ENCODE measurements around the gene CNOT2.

The CNOT2 gene

DNA sequence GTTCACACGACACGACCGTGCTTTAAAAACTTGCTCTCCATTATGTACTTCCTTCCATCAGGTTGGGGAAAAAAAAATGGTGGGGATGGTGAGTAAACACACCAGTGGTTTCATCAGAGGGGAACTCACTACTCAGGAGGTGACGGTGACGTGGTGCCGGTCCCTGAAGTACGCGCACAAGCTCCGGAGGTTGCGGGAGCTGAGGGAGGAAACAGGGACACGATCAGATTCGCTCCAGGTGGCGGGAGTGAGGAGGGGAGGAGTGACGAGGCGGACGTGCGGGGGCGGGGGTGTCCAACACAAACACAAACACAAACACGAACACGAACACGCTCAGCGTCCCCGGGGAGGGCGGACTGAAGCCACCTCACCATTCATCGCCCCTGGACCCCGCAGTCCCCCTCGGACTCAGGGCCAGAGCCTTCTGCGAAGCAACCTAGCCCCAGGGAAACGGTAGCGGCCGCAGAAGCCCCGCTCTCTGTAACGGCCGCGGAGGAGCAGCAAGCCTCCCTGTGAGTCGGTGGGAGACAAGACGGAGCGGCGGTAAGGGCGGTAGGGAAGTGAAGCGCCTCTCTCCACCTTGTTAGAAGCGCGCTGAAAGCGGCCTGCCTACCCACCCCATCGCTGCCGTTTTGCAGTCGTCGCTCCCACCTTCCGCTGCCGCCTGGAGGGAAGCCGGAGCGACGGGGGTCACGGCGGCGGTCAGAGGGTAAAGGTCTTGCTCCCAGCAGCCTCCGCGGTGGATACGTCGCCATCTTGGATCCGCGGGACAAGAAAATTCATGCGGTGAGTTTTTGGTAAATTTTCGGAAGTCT, at the start of gene CNOT2:
Gene CNOT2 (plus strand): TSS at position 739 of the 815 bp plus-strand sequence. CDS start 34,794 bp downstream, outside the sequence.
- peaks cover 4% of the 10 kb centered on the region; the same call in 1 of the 2 replicates for H3K36me3 ChIP-seq (ENCODE audit: insufficient read depth, low read length)
- H3K4me1 ChIP-seq (ENCODE audit: insufficient read depth, low read length): peaks cover 16% of the 10 kb centered on the region; the same call in 1 of the 2 replicates
- peak within 1 kb of the TSS; percentile 98 for H3K9ac ChIP-seq (ENCODE audit: low read depth, low read length)
- no peaks in the 10 kb centered on the region for H3K9me3 ChIP-seq (ENCODE audit: control insufficient read depth, insufficient read depth, low read length)

DNA sequence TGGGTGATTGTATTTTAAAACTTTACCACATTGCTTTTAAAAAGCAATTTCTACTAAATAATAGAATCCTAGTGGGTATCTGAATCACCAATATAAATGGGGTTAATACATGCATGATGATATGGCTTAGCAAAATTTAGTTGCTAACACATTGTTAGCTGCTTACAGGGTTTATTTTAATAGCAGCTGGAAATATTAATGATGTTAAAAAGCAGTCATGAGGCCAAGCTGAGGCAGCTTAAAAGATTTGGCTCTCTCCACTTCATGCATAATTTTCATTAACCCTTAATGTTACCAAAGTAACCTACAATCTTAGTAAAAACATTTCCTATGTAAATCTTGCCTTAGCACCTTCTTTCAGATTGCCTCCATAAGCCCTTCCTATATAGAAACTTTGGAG, 49.2 kb upstream of the CNOT2 start:
- no peaks in the 10 kb centered on the region for H3K4me1 ChIP-seq (ENCODE audit: insufficient read depth, low read length)
- H3K9me3 ChIP-seq (ENCODE audit: control insufficient read depth, insufficient read depth, low read length): no peaks in the 10 kb centered on the region
- H3K36me3 ChIP-seq (ENCODE audit: insufficient read depth, low read length): no peaks in the 10 kb centered on the region
- no peak overlapping the region for H3K9ac ChIP-seq (ENCODE audit: low read depth, low read length)

DNA sequence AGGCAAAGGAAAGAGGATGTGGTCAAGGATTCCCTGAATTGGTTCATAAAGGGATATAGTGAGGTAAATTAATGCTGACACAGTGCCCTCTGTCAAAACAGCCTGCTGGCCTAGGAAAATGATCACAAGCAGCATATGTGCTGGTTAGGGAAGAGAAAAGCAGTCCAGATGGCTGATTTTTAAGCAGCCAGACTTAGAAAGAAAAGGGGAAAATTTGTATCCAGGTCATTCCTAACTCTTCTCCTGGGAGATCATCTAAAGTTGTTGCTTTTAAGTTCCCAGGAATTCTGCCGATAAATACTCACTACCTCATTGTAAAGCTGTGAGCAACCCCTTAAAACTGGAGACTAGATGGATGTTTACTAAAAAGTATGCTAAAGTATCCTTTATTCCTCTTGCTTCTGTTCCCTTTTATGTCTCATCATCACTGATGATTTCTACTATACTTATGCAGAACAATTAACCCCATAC, 46.4 kb upstream of the CNOT2 start:
- Histone ChIP-seq H3K4me1 (ENCODE audit: insufficient read depth, low read length) (no peaks in the 10 kb centered on the region), H3K9me3 (ENCODE audit: control insufficient read depth, insufficient read depth, low read length) (no peaks in the 10 kb centered on the region), H3K9ac (ENCODE audit: low read depth, low read length) (no peak overlapping the region), H3K36me3 (ENCODE audit: insufficient read depth, low read length) (no peaks in the 10 kb centered on the region)

- Histone ChIP-seq H3K4me1 (ENCODE audit: insufficient read depth, low read length) (no peaks in the 10 kb centered on the region), H3K9ac (ENCODE audit: low read depth, low read length) (no peak overlapping the region), H3K36me3 (ENCODE audit: insufficient read depth, low read length) (no peaks in the 10 kb centered on the region), H3K9me3 (ENCODE audit: control insufficient read depth, insufficient read depth, low read length) (no peaks in the 10 kb centered on the region)
Observed at GRCh38 chr12:70197345-70197744, 45.9 kb upstream of the CNOT2 start.

DNA sequence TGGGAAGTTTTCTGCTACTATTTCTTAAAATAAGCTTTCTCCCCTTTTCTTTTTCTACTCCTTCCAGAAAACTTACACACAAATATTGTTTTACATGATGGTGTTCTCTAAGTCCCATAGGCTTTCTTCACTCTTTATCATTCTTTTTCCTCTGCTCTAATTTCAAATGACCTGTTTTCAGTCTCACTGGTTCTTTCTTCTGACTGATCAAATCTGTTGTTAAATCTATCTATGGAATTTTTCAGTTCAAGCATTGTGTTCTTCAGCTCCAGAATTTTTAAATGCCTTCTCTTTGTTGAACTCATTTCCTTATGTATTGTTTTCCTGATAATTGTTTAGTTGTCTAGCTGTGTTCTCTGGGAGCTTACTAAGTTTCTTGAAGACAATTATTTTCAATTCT, 29.5 kb upstream of the CNOT2 start:
- Histone ChIP-seq H3K36me3 (ENCODE audit: insufficient read depth, low read length) (no peaks in the 10 kb centered on the region), H3K9ac (ENCODE audit: low read depth, low read length) (no peak overlapping the region), H3K9me3 (ENCODE audit: control insufficient read depth, insufficient read depth, low read length) (peaks cover 3% of the 10 kb centered on the region), H3K4me1 (ENCODE audit: insufficient read depth, low read length) (no peaks in the 10 kb centered on the region)

- H3K9me3 ChIP-seq (ENCODE audit: control insufficient read depth, insufficient read depth, low read length): peaks cover 3% of the 10 kb centered on the region
- H3K9ac ChIP-seq (ENCODE audit: low read depth, low read length): no peak overlapping the region
- H3K36me3 ChIP-seq (ENCODE audit: insufficient read depth, low read length): no peaks in the 10 kb centered on the region
- H3K4me1 ChIP-seq (ENCODE audit: insufficient read depth, low read length): no peaks in the 10 kb centered on the region
Observed at GRCh38 chr12:70214972-70215617, 28.1 kb upstream of the CNOT2 start.

GRCh38 chr12:70217416-70217815, 25.8 kb upstream of the CNOT2 start:
- H3K9ac ChIP-seq (ENCODE audit: low read depth, low read length): no peak overlapping the region
- no peaks in the 10 kb centered on the region for H3K36me3 ChIP-seq (ENCODE audit: insufficient read depth, low read length)
- H3K4me1 ChIP-seq (ENCODE audit: insufficient read depth, low read length): no peaks in the 10 kb centered on the region
- peaks cover 3% of the 10 kb centered on the region for H3K9me3 ChIP-seq (ENCODE audit: control insufficient read depth, insufficient read depth, low read length)

GRCh38 chr12:70221626-70222025, 21.6 kb upstream of the CNOT2 start:
- Histone ChIP-seq H3K4me1 (ENCODE audit: insufficient read depth, low read length) (no peaks in the 10 kb centered on the region), H3K9ac (ENCODE audit: low read depth, low read length) (no peak overlapping the region), H3K9me3 (ENCODE audit: control insufficient read depth, insufficient read depth, low read length) (no peaks in the 10 kb centered on the region), H3K36me3 (ENCODE audit: insufficient read depth, low read length) (no peaks in the 10 kb centered on the region)

DNA sequence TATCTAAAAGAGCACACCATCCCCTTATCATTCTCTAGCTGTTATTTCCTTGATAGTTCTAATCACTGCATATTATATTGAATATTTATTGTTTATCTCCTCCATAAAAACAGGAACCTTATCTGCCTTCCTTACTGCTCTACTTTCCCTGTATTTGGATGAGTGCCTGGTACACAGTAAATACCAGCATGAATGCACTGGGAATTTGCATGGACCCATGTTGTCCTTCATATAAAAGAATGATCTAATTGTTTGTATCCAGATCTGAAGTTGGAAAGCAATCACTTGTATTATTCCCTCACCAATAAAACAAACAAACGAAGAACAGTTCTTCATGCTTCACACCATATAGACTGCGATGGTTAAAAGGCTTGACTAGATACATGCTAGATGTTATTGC, 15.3 kb upstream of the CNOT2 start:
- H3K9me3 ChIP-seq (ENCODE audit: control insufficient read depth, insufficient read depth, low read length): no peaks in the 10 kb centered on the region
- H3K9ac ChIP-seq (ENCODE audit: low read depth, low read length): no peak overlapping the region

GRCh38 chr12:70230934-70231606, 12.2 kb upstream of the CNOT2 start:
- no peaks in the 10 kb centered on the region for H3K4me1 ChIP-seq (ENCODE audit: insufficient read depth, low read length)
- H3K9me3 ChIP-seq (ENCODE audit: control insufficient read depth, insufficient read depth, low read length): no peaks in the 10 kb centered on the region
- no peaks in the 10 kb centered on the region for H3K36me3 ChIP-seq (ENCODE audit: insufficient read depth, low read length)
- H3K9ac ChIP-seq (ENCODE audit: low read depth, low read length): no peak overlapping the region

More for the DNA sequence above, 15.3 kb upstream of the CNOT2 start:
- Histone ChIP-seq H3K4me1 (ENCODE audit: insufficient read depth, low read length) (no peaks in the 10 kb centered on the region), H3K36me3 (ENCODE audit: insufficient read depth, low read length) (no peaks in the 10 kb centered on the region)

DNA sequence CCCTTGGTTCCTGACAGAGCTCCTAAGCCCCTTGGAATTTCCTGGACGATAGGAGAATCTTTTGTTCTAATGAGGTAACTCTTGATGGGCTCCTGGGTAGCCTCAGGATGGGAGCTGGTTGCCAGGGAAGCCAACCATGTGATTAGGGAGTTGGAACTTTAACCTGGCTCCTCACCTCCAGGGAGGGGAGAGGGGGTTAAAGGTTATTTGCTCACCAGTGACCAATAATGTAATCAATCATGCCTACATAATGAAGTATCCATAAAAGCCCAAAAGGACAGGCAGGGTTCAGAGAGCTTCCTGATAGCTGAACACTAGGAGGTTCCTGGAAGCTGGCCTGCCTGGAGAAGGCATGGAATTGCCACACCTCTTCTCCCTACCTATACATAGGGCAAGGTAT, 6.2 kb upstream of the CNOT2 start:
- no peaks in the 10 kb centered on the region for H3K9me3 ChIP-seq (ENCODE audit: control insufficient read depth, insufficient read depth, low read length)
- H3K4me1 ChIP-seq (ENCODE audit: insufficient read depth, low read length): no peaks in the 10 kb centered on the region
- no peak overlapping the region for H3K9ac ChIP-seq (ENCODE audit: low read depth, low read length)
- peaks cover 4% of the 10 kb centered on the region; the same call in 1 of the 2 replicates for H3K36me3 ChIP-seq (ENCODE audit: insufficient read depth, low read length)

DNA sequence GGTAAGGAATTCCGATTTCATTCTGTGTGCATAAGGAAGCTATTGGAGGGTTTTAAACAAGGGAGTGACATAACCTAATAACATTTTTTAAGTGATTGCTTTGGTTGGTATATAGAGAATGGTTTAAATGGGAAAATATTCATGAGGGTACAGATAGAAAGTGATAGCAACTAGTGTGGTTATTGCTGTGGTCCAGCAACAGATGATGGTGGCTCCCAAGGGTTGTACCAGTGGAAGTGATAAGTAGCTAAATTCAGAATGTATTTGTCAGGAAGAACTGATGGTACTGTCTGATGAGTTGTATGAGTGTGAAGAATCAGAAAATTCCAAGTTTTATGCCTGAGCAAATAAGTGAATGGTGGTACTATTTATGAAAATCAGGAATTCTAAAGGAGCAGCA, 2.6 kb upstream of the CNOT2 start:
- Histone ChIP-seq H3K4me1 (ENCODE audit: insufficient read depth, low read length) (peaks cover 11% of the 10 kb centered on the region; the same call in 1 of the 2 replicates), H3K36me3 (ENCODE audit: insufficient read depth, low read length) (peaks cover 4% of the 10 kb centered on the region; the same call in 1 of the 2 replicates), H3K9ac (ENCODE audit: low read depth, low read length) (no peak overlapping the region), H3K9me3 (ENCODE audit: control insufficient read depth, insufficient read depth, low read length) (no peaks in the 10 kb centered on the region)

GRCh38 chr12:70241845-70242244, 1.4 kb upstream of the CNOT2 start:
- peaks cover 4% of the 10 kb centered on the region; the same call in 1 of the 2 replicates for H3K36me3 ChIP-seq (ENCODE audit: insufficient read depth, low read length)

More at GRCh38 chr12:70241845-70242244, 1.4 kb upstream of the CNOT2 start:
- peaks cover 16% of the 10 kb centered on the region; the same call in 1 of the 2 replicates for H3K4me1 ChIP-seq (ENCODE audit: insufficient read depth, low read length)
- H3K9ac ChIP-seq (ENCODE audit: low read depth, low read length): peak overlapping the region; percentile 98; the same call in 1 of the 2 replicates
- no peaks in the 10 kb centered on the region for H3K9me3 ChIP-seq (ENCODE audit: control insufficient read depth, insufficient read depth, low read length)

Measured in ES-I3 (cell line).